HG02798 (cell line): ENCODE measurements around the gene LAMA3.

ENCODE experiments used
- ATAC-seq: cut with Tn5 transposase; IDR thresholded peaks from one replicate; pipeline ENCODE4 v1.9.1; 2021; ENCODE audit warnings: mild to moderate bottlenecking; ENCODE audit not compliant: unreplicated experiment, poor library complexity

The LAMA3 gene

GRCh38 chr18:23868136-23868785 lies 179.0 kb downstream of the LAMA3 start:
- ATAC-seq: no peak

- no peak for ATAC-seq
These were observed 181.6 kb downstream of the LAMA3 start for GRCh38 chr18:23870676-23871380.

GRCh38 chr18:23871410-23871809 lies 182.2 kb downstream of the LAMA3 start:
- peak; percentile 74 for ATAC-seq

GRCh38 chr18:23872701-23873550 lies 183.7 kb downstream of the LAMA3 start:
- ATAC-seq: no peak

GRCh38 chr18:23875966-23876895 lies 187.0 kb downstream of the LAMA3 start:
- ATAC-seq: no peak

GRCh38 chr18:23876921-23877320 lies 187.7 kb downstream of the LAMA3 start:
- ATAC-seq: no peak

- no peak for ATAC-seq
These were observed 188.1 kb downstream of the LAMA3 start for GRCh38 chr18:23877371-23877770.

- no peak for ATAC-seq
These were observed 189.2 kb downstream of the LAMA3 start for GRCh38 chr18:23878336-23878900.

GRCh38 chr18:23879126-23879525 lies 189.9 kb downstream of the LAMA3 start:
- ATAC-seq: no peak

GRCh38 chr18:23879544-23879943 lies 190.3 kb downstream of the LAMA3 start:
- ATAC-seq: no peak

- ATAC-seq: no peak
These were observed 190.8 kb downstream of the LAMA3 start for GRCh38 chr18:23879966-23880565.

- no peak for ATAC-seq
These were observed 191.8 kb downstream of the LAMA3 start for GRCh38 chr18:23880931-23881617.

- ATAC-seq: no peak
These were observed 192.5 kb downstream of the LAMA3 start for GRCh38 chr18:23881778-23882177.

GRCh38 chr18:23882616-23883276 lies 193.5 kb downstream of the LAMA3 start:
- ATAC-seq: no peak

GRCh38 chr18:23883277-23883790 lies 194.1 kb downstream of the LAMA3 start:
- no peak for ATAC-seq

- no peak for ATAC-seq
These were observed 195.6 kb downstream of the LAMA3 start for GRCh38 chr18:23884681-23885375.

GRCh38 chr18:23885750-23886149 lies 196.5 kb downstream of the LAMA3 start:
- ATAC-seq: no peak
